HEK293T (cell line): Measurements from ENCODE around the gene CXCL1.

Experiments
- CTCF ChIA-PET: fragments of 350-600 bp; formaldehyde crosslinking; extraction: SDS; loops from one replicate; lab custom pipeline; 2021; ENCODE audit warnings: antibody characterized with exemption, inconsistent platforms; lab: Yijun Ruan, JAX
- POLR2A ChIA-PET: fragments of 350-600 bp; formaldehyde crosslinking; extraction: SDS; loops from one replicate; lab custom pipeline; 2020; ENCODE audit warnings: antibody characterized with exemption, inconsistent platforms; lab: Yijun Ruan, JAX
- DNase-seq: peaks from one replicate; pipeline ENCODE4 v3.0.0; 2012; ENCODE audit warnings: mixed read lengths; ENCODE audit errors: extremely low spot score
- ARNT ChIP-seq: fragments of 450-650 bp; IDR thresholded peaks from 2 replicates; pipeline ENCODE4 v1.6.1; 2017; ENCODE audit warnings: mild to moderate bottlenecking
- BHLHE40 ChIP-seq: fragments of 450-650 bp; IDR thresholded peaks from 2 replicates; pipeline ENCODE4 v1.6.1; 2016; ENCODE audit warnings: mild to moderate bottlenecking, moderate library complexity, borderline replicate concordance
- CTBP1 ChIP-seq: fragments of 450-650 bp; IDR thresholded peaks from 2 replicates; pipeline ENCODE4 v1.6.1; 2016; ENCODE audit warnings: borderline replicate concordance
- ELF4 ChIP-seq: fragments of 450-650 bp; IDR thresholded peaks from 2 replicates; pipeline ENCODE4 v1.6.1; 2017; ENCODE audit warnings: antibody characterized with exemption
- FOXA1 ChIP-seq: fragments of 450-650 bp; IDR thresholded peaks from 2 replicates; pipeline ENCODE4 v1.6.1; 2016; ENCODE audit warnings: mild to moderate bottlenecking
- FOXK2 ChIP-seq: fragments of 450-650 bp; IDR thresholded peaks from 2 replicates; pipeline ENCODE4 v1.6.1; 2016; ENCODE audit warnings: mild to moderate bottlenecking
- FOXM1 ChIP-seq: fragments of 450-650 bp; IDR thresholded peaks from 2 replicates; pipeline ENCODE4 v1.6.1; 2017; ENCODE audit warnings: mild to moderate bottlenecking, borderline replicate concordance
- HDGF ChIP-seq: fragments of 450-650 bp; IDR thresholded peaks from 2 replicates; pipeline ENCODE4 v1.6.1; 2017; ENCODE audit warnings: antibody characterized with exemption, borderline replicate concordance
- L3MBTL2 ChIP-seq: fragments of 450-650 bp; conservative IDR thresholded peaks from 2 replicates; pipeline ENCODE4 v1.6.1; 2016; ENCODE audit warnings: mild to moderate bottlenecking
- LEF1 ChIP-seq: fragments of 450-650 bp; IDR thresholded peaks from 2 replicates; pipeline ENCODE4 v1.6.1; 2017; ENCODE audit warnings: mild to moderate bottlenecking, borderline replicate concordance
- NFRKB ChIP-seq: fragments of 450-650 bp; IDR thresholded peaks from 2 replicates; pipeline ENCODE4 v1.6.1; 2016; ENCODE audit warnings: mild to moderate bottlenecking, moderate library complexity
- PKNOX1 ChIP-seq: fragments of 450-650 bp; IDR thresholded peaks from 2 replicates; pipeline ENCODE4 v1.6.1; 2016
- SP1 ChIP-seq: fragments of 450-650 bp; IDR thresholded peaks from 2 replicates; pipeline ENCODE4 v1.6.1; 2017
- SUZ12 ChIP-seq: fragments of 450-650 bp; IDR thresholded peaks from 2 replicates; pipeline ENCODE4 v1.6.1; 2016; ENCODE audit warnings: mild to moderate bottlenecking
- TARDBP ChIP-seq: fragments of 450-650 bp; IDR thresholded peaks from 2 replicates; pipeline ENCODE4 v1.6.1; 2016
- ZNF384 ChIP-seq: fragments of 450-650 bp; IDR thresholded peaks from 2 replicates; pipeline ENCODE4 v1.6.1; 2016

Gene CXCL1

DNA sequence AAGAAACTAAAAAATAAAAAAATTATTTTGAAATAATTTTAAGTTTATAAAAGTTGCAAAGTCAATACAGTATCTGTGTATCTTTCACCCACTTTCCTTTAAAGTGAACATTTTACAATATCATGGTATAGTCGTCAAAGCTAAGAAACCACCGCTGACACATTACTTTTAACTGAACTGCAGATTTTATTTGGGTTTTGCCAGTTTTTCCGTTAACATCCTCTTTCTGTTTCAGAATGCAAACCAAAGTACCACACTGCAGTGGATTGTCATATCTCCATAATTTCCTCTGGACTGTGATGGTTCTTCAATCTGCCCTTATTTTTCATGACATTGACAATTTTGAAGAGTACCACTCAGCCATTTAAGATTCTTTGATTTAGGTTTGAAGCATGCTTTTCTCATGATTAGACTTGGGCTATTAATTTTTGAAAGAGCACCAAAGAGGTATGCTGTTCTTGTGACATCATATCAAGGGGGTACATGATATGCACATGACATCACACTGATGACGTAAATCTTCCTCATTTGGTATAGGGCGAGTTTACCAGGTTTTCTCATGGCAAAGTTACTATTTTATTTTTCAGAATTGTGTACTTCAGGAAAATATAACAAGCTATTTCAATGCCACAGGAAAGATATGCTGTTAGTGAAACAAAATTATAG is 3.6 kb upstream of the CXCL1 start:
- TF ChIP-seq ZNF384 (no peak), NFRKB (no peak), LEF1 (no peak), HDGF (no peak), L3MBTL2 (no peak), FOXK2 (no peak), FOXA1 (no peak), BHLHE40 (no peak), ARNT (no peak), CTBP1 (no peak), SP1 (no peak), SUZ12 (no peak), TARDBP (no peak), ELF4 (no peak), PKNOX1 (no peak), FOXM1 (no peak)
- ChIA-PET CTCF (no interaction called here), POLR2A (no interaction called here)
- no peak for DNase-seq

GRCh38 chr4:73866246-73866645 is 2.9 kb upstream of the CXCL1 start:
- ChIA-PET POLR2A (no interaction called here), CTCF (no interaction called here)
- TF ChIP-seq ZNF384 = no peak
- TF ChIP-seq BHLHE40 = no peak
- TF ChIP-seq HDGF = no peak
- TF ChIP-seq SUZ12 = no peak
- no peak for TF ChIP-seq L3MBTL2
- DNase-seq = no peak

GRCh38 chr4:73867783-73868182 is 1.4 kb upstream of the CXCL1 start:
- POLR2A ChIA-PET = no interaction called here

DNA sequence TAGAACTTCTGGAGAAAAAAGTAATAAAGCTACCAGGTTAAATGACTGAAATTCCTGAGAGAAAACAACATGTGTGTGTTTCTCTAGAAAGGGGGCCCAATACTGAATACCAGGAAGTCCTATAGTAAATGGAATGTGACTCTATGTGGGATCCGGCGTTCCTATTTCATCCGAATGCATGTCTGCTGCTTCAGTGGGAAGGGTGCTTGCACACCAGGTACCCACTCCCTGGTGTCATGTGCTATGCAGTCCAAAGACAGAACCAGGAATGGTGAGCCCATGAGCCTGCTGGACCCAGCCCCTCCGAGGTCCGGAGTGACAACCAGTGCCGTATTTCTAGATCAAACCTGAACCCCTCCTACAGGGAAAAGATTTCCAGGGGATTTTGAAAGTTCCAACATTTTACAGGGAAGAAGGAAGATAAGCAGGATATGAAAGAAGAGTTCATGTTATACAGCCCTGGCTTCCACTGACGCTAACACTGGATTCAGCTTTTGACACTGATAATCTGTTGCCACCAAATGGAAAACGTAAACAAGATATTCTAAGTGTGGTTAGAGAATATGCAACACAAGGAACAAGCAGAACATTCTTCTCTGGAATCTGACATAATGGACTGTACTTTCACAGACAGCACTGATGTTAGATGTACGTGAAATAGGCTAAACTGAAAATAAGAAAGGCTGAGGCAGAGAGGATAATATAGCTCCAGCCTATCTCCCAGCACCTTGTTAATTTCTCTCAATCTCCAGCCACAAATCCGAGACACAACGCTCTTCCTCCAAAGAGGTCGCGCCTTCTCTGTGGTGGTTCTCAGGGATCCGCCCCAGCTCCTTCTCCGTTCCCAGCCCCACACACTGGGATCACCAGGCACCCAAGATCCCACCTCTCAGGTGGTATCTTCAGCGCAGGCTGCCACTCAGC is 725 bp upstream of the CXCL1 start:
- peak; percentile 18 for DNase-seq
- CTCF ChIA-PET = interaction anchor here (0.7 to 0.8 kb wide), 2 partner anchors 9 kb away, joined by 3 read pairs; no protein-coding TSS in a partner anchor
- POLR2A ChIA-PET = no interaction called here
- TF ChIP-seq SP1 (no peak), FOXA1 (no peak), TARDBP (no peak), HDGF (no peak), ZNF384 (no peak), NFRKB (no peak), ARNT (no peak), FOXK2 (no peak), LEF1 (no peak), PKNOX1 (no peak), CTBP1 (no peak), FOXM1 (no peak), SUZ12 (no peak), ELF4 (no peak), L3MBTL2 (no peak), BHLHE40 (no peak)

More at GRCh38 chr4:73867783-73868182, 1.4 kb upstream of the CXCL1 start:
- CTCF ChIA-PET = interaction anchor here (0.7 kb wide), 1 partner anchor 8 kb away, joined by 3 read pairs; no protein-coding TSS in a partner anchor
- TF ChIP-seq FOXK2 (no peak), ELF4 (no peak)
- no peak for DNase-seq

DNA sequence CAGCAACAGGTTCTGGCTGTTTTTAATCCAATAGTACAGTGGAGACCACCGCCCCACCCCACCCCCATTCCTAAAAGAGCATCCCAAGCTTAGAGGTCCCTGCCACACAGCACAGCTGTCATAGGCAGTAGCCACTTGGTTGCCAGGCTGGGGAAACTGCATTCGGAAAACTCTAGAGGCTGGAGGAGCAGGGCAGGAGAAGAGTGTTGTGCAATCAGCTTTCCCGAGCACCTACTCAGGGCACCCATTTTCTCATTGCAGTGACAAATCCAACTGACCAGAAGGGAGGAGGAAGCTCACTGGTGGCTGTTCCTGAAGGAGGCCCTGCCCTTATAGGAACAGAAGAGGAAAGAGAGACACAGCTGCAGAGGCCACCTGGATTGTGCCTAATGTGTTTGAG is 1.1 kb downstream of the CXCL1 start:
- ChIA-PET CTCF (interaction anchor here (0.5 kb wide), 1 partner anchor 9 kb away, joined by 4 read pairs; no protein-coding TSS in a partner anchor), POLR2A (no interaction called here)
- no peak for TF ChIP-seq HDGF
- TF ChIP-seq CTBP1 = no peak
- no peak for TF ChIP-seq TARDBP
- no peak for TF ChIP-seq L3MBTL2
- no peak for TF ChIP-seq PKNOX1
- TF ChIP-seq ELF4 = no peak
- no peak for TF ChIP-seq ARNT
- TF ChIP-seq FOXM1 = no peak
- TF ChIP-seq ZNF384 = no peak
- TF ChIP-seq BHLHE40 = no peak
- no peak for TF ChIP-seq SP1
- no peak for TF ChIP-seq SUZ12
- no peak for TF ChIP-seq FOXA1
- TF ChIP-seq FOXK2 = no peak
- DNase-seq = no peak

DNA sequence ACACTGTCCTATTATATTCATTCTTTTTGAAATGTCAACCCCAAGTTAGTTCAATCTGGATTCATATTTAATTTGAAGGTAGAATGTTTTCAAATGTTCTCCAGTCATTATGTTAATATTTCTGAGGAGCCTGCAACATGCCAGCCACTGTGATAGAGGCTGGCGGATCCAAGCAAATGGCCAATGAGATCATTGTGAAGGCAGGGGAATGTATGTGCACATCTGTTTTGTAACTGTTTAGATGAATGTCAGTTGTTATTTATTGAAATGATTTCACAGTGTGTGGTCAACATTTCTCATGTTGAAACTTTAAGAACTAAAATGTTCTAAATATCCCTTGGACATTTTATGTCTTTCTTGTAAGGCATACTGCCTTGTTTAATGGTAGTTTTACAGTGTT is 1.6 kb downstream of the CXCL1 start:
- TF ChIP-seq TARDBP = no peak
- no peak for TF ChIP-seq FOXA1
- TF ChIP-seq ARNT = no peak
- no peak for TF ChIP-seq SP1
- 0 out of 2 replicates have a peak, but pooled peaks have one; percentile 37 for TF ChIP-seq PKNOX1
- no peak for TF ChIP-seq BHLHE40
- no peak for TF ChIP-seq SUZ12
- ChIA-PET CTCF (no interaction called here), POLR2A (no interaction called here)
- no peak for DNase-seq
